CD14-positive monocyte (primary cell): ENCODE results near the gene WWOX. TPM values are rescaled to one million over a fixed set of nuclear protein-coding genes. Genes with fewer than 3 reads are reported as not detected.

Experiments
- DNase-seq, 3 donors: peaks; one replicate each; pipeline ENCODE4 v3.0.0-alpha.2; 2011 to 2022
- H2AFZ ChIP-seq: 2 replicates; pipeline ENCODE4 v1.6.0; 2012; ENCODE audit warnings: mild to moderate bottlenecking, low read depth, low read length, inconsistent platforms; ENCODE audit not compliant: insufficient read depth, poor library complexity, severe bottlenecking
- H3K27ac ChIP-seq, 2 donors: 1 replicate in 1 of 2; 2 replicates in 1 of 2; pipeline ENCODE4 v1.5.1; 2012 to 2013; ENCODE audit warnings: low read length in 2 of 2, control low read depth in 1 of 2, inconsistent platforms in 1 of 2, low read depth in 1 of 2, mild to moderate bottlenecking in 1 of 2
- H3K27me3 ChIP-seq, 2 donors: one replicate each; pipeline versions ENCODE4 v1.6.0 to v1.6.1; 2011 to 2013; ENCODE audit warnings: low read length in 2 of 2; ENCODE audit not compliant: control insufficient read depth in 2 of 2, insufficient read depth in 2 of 2
- H3K36me3 ChIP-seq, 2 donors: replicated peaks in 1 of 2; 1 replicate in 1 of 2; 2 replicates in 1 of 2; pipeline versions ENCODE4 v1.5.1 to v1.6.1; 2012 to 2013; ENCODE audit warnings: low read length in 2 of 2, control low read depth in 1 of 2, inconsistent platforms in 1 of 2, mild to moderate bottlenecking in 1 of 2; ENCODE audit not compliant: insufficient read depth in 2 of 2, control insufficient read depth in 1 of 2
- H3K4me1 ChIP-seq, 2 donors: 1 replicate in 1 of 2; 2 replicates in 1 of 2; pipeline versions ENCODE4 v1.5.1 to v1.6.1; 2012 to 2013; ENCODE audit warnings: low read length in 2 of 2, control low read depth in 1 of 2, inconsistent platforms in 1 of 2, mild to moderate bottlenecking in 1 of 2, moderate library complexity in 1 of 2; ENCODE audit not compliant: insufficient read depth in 2 of 2, control insufficient read depth in 1 of 2
- H3K4me2 ChIP-seq: replicated peaks from 2 replicates; pipeline ENCODE3; 2012; ENCODE audit warnings: low read length, moderate library complexity, mild to moderate bottlenecking; ENCODE audit not compliant: poor library complexity, severe bottlenecking; ENCODE audit errors: extremely low read depth
- H3K4me3 ChIP-seq, 3 experiments: fragments of 200-600 bp in 1 of 3; sonication (generic) in 1 of 3; replicated peaks in 1 of 3; 1 replicate in 2 of 3; 2 replicates in 1 of 3; pipeline ENCODE4 v1.5.1; 2011 to 2013; ENCODE audit warnings: low read length in 3 of 3, mild to moderate bottlenecking in 3 of 3, control low read depth in 2 of 3, low read depth in 2 of 3, inconsistent platforms in 1 of 3, moderate library complexity in 1 of 3
- H3K79me2 ChIP-seq: 2 replicates; pipeline ENCODE4 v1.6.0; 2012; ENCODE audit warnings: mild to moderate bottlenecking, control low read depth, inconsistent platforms, low read length, moderate library complexity; ENCODE audit not compliant: insufficient read depth
- H3K9ac ChIP-seq: 2 replicates; pipeline ENCODE4 v1.6.0; 2017; ENCODE audit warnings: low read length, mild to moderate bottlenecking; ENCODE audit not compliant: insufficient read depth, poor library complexity, severe bottlenecking
- H3K9me3 ChIP-seq, 2 donors: replicated peaks in 1 of 2; 1 replicate in 1 of 2; 2 replicates in 1 of 2; pipeline versions ENCODE4 v1.5.1 to v1.6.1; 2012 to 2013; ENCODE audit warnings: low read length in 2 of 2, control low read depth in 1 of 2; ENCODE audit not compliant: control insufficient read depth in 1 of 2, insufficient read depth in 1 of 2
- H4K20me1 ChIP-seq: 2 replicates; pipeline ENCODE4 v1.6.0; 2012; ENCODE audit warnings: mild to moderate bottlenecking, low read length, control low read depth, moderate library complexity; ENCODE audit not compliant: insufficient read depth
- H3K27ac Mint-ChIP-seq, 7 donors: one replicate each; pipeline ENCODE4 v1.8.0; 2020; ENCODE audit warnings: mild to moderate bottlenecking in 7 of 7, mixed read lengths in 7 of 7, moderate library complexity in 6 of 7, inconsistent platforms in 2 of 7
- H3K27me3 Mint-ChIP-seq, 3 donors: one replicate each; pipeline ENCODE4 v1.8.0; 2021 to 2022; ENCODE audit warnings: low read depth in 3 of 3, mild to moderate bottlenecking in 3 of 3, mixed read lengths in 3 of 3, moderate library complexity in 3 of 3, inconsistent platforms in 1 of 3
- H3K36me3 Mint-ChIP-seq, 2 donors: one replicate each; pipeline ENCODE4 v1.8.0; 2020; ENCODE audit warnings: mixed read lengths in 2 of 2, inconsistent platforms in 1 of 2, mild to moderate bottlenecking in 1 of 2
- H3K4me1 Mint-ChIP-seq: one replicate; pipeline ENCODE4 v1.8.0; 2020; ENCODE audit warnings: mild to moderate bottlenecking, mixed read lengths
- H3K4me3 Mint-ChIP-seq, 2 donors: one replicate each; pipeline ENCODE4 v1.8.0; 2020; ENCODE audit warnings: mild to moderate bottlenecking in 2 of 2, mixed read lengths in 2 of 2, moderate library complexity in 1 of 2
- H3K9me3 Mint-ChIP-seq, 7 donors: one replicate each; pipeline ENCODE4 v1.8.0; 2020 to 2022; ENCODE audit warnings: mixed read lengths in 7 of 7, mild to moderate bottlenecking in 6 of 7, moderate library complexity in 6 of 7, inconsistent platforms in 2 of 7
- CTCF ChIP-seq: fragments of 200-600 bp; IDR thresholded peaks from one replicate; pipeline ENCODE4 v1.8.0; 2022; ENCODE audit warnings: antibody characterized with exemption, mild to moderate bottlenecking
- WGBS: methylation state at CpG from one replicate; pipeline ENCODE4 v1.1.5; 2013; ENCODE audit warnings: missing lambda C conversion rate; ENCODE audit not compliant: insufficient coverage; 5-methylcytosine and 5-hydroxymethylcytosine counted together
- intact Hi-C, 2 donors: fragments of 100-400 bp; cut with micrococcal nuclease; formaldehyde crosslinking; loops; one replicate each; pipeline versions ENCODE4 v1.15.0 to v1.15.1; 2023
- polyA plus RNA-seq, 3 donors: library from polyadenylated mRNA; depleted of rRNA in 1 of 3; unstranded in 2 of 3; stranded (reverse) in 1 of 3; fragments of 300-500 nt in 2 of 3; fragments of >200 nt in 1 of 3; fragmentation: Illumina TruSeq in 2 of 3; gene quantifications; 1 replicate in 2 of 3; 2 replicates in 1 of 3; pipeline ENCODE4 v1.2.3, GENCODE V29; 2012 to 2021

WWOX gene
- polyA plus RNA-seq, 3 donors, result 4.0 to 7.0 (median 6.3) TPM

- DNase-seq, result no peak
- TF ChIP-seq CTCF, result no peak
- WGBS, result no CpG with 5 or more reads among the region's 3 CpGs
These were observed 4.5 kb upstream of the WWOX start for GRCh38 chr16:78094998-78095397.

GRCh38 chr16:78096386-78096785 lies 3.1 kb upstream of the WWOX start:
- DNase-seq, result no peak
- Mint-ChIP-seq H3K27ac (no peak overlapping the region), H3K4me1 (peaks cover 12% of the 10 kb centered on the region), H3K9me3 (peaks cover 0 to 5% (median 0%) of the 10 kb centered on the region in 7 donors), H3K27me3 (peaks cover 2 to 12% (median 9%) of the 10 kb centered on the region in 3 donors), H3K36me3 (peaks cover 0 to under 1% of the 10 kb centered on the region in 2 donors), H3K4me3 (no peak overlapping the region)
- Histone ChIP-seq H3K9ac (no peak overlapping the region), H4K20me1 (no peaks in the 10 kb centered on the region), H3K27ac (no peak overlapping the region), H3K4me2 (no peak overlapping the region), H3K79me2 (peaks cover 4% of the 10 kb centered on the region), H3K9me3 (no peaks in the 10 kb centered on the region), H3K4me1 (peaks cover 14 to 17% of the 10 kb centered on the region in 2 donors), H3K4me3 (no peak overlapping the region), H3K27me3 (no peaks in the 10 kb centered on the region), H2AFZ (no peak overlapping the region), H3K36me3 (no peaks in the 10 kb centered on the region)
- TF ChIP-seq CTCF, result no peak
- intact Hi-C loops, result loop anchor here (10.0 kb wide), 2 partner anchors 902 to 912 kb away; partner anchors contain the start of genes MON1B (in 1 of the 2) and SYCE1L (in 1 of the 2)
- WGBS, result 58% methylated on average over 2 of the region's 3 CpGs

More at GRCh38 chr16:78094998-78095397, 4.5 kb upstream of the WWOX start:
- H3K4me1 Mint-ChIP-seq, result peaks cover 6% of the 10 kb centered on the region
- Histone ChIP-seq H3K36me3 (no peaks in the 10 kb centered on the region), H3K9ac (no peak overlapping the region), H4K20me1 (no peaks in the 10 kb centered on the region), H3K27ac (no peak overlapping the region), H3K79me2 (peaks cover under 1% of the 10 kb centered on the region), H3K4me2 (no peak overlapping the region), H3K4me3 (no peak overlapping the region), H3K4me1 (peaks cover 9 to 10% of the 10 kb centered on the region in 2 donors), H2AFZ (no peak overlapping the region), H3K27me3 (no peaks in the 10 kb centered on the region), H3K9me3 (no peaks in the 10 kb centered on the region)
- peaks cover 3 to 12% (median 9%) of the 10 kb centered on the region in 3 donors for H3K27me3 Mint-ChIP-seq
- no peak overlapping the region for H3K4me3 Mint-ChIP-seq
- peaks cover 0 to 5% (median 0%) of the 10 kb centered on the region in 7 donors for H3K9me3 Mint-ChIP-seq
- no peaks in the 10 kb centered on the region for H3K36me3 Mint-ChIP-seq
- H3K27ac Mint-ChIP-seq, result no peak overlapping the region
- intact Hi-C loops, result loop anchor here (10.0 kb wide), 2 partner anchors 900 to 910 kb away; partner anchors contain the start of genes MON1B (in 1 of the 2) and SYCE1L (in 1 of the 2)
